Mucosa of descending colon (tissue), 3 donors: ENCODE results near the gene ZC3H15. TPM values are rescaled to one million over a fixed set of nuclear protein-coding genes. Genes with fewer than 3 reads are reported as not detected.

Source experiments
- ATAC-seq: fragments of 200-7000 bp; cut with Tn5 transposase; one replicate; pipeline ENCODE4 v1.9.1; 2020; ENCODE audit warnings: mild to moderate bottlenecking, moderate library complexity
- DNase-seq, 3 donors: peaks; one replicate each; pipeline ENCODE4 v3.0.0-alpha.2; 2020
- H3K36me3 ChIP-seq: fragments of 200-600 bp; one replicate; pipeline ENCODE4 v1.8.0; 2021; ENCODE audit warnings: low read depth, mild to moderate bottlenecking
- H3K4me1 ChIP-seq: fragments of 200-600 bp; one replicate; pipeline ENCODE4 v1.8.0; 2021; ENCODE audit warnings: low read depth, mild to moderate bottlenecking
- H3K4me3 ChIP-seq: fragments of 200-600 bp; one replicate; pipeline ENCODE4 v1.8.0; 2021; ENCODE audit warnings: mild to moderate bottlenecking
- H3K9me3 ChIP-seq: fragments of 200-600 bp; one replicate; pipeline ENCODE4 v1.8.0; 2021; ENCODE audit warnings: mild to moderate bottlenecking
- intact Hi-C, 2 donors: fragments of 100-400 bp; cut with DNase I in 1 of 2; cut with micrococcal nuclease in 1 of 2; formaldehyde crosslinking; loops; one replicate each; pipeline versions ENCODE4 v1.11.0 to v1.11.1; 2022; cut with DNase I, micrococcal nuclease
- total RNA-seq, 3 donors: library from RNA; stranded (reverse); fragmentation: NEBNext Ultra II Directional in 2 of 3; extraction: Animal tissue kit (Norgen Biotek cat#: 25700) in 2 of 3; gene quantifications; one replicate each; pipeline versions ENCODE4 v1.2.1 to v1.2.4, GENCODE V29; 2021 to 2023
- TF ChIP-seq, protein P1 (sequence below): fragments of 200-600 bp; IDR thresholded peaks from one replicate; pipeline ENCODE4 v1.8.0; 2022; ENCODE audit warnings: antibody characterized with exemption, mild to moderate bottlenecking
- donor health status: DM: no; HTN: no; CAD: no; lungs with moderate emphysema.
- donor health status: DM: no; HTN: no; CAD: no.
- donor health status: DM: no; HTN: yes; CAD: no.

ZC3H15 gene
- total RNA-seq, 3 donors from 2014 or later, result 46.5 to 54.6 (median 48.2) TPM

DNA sequence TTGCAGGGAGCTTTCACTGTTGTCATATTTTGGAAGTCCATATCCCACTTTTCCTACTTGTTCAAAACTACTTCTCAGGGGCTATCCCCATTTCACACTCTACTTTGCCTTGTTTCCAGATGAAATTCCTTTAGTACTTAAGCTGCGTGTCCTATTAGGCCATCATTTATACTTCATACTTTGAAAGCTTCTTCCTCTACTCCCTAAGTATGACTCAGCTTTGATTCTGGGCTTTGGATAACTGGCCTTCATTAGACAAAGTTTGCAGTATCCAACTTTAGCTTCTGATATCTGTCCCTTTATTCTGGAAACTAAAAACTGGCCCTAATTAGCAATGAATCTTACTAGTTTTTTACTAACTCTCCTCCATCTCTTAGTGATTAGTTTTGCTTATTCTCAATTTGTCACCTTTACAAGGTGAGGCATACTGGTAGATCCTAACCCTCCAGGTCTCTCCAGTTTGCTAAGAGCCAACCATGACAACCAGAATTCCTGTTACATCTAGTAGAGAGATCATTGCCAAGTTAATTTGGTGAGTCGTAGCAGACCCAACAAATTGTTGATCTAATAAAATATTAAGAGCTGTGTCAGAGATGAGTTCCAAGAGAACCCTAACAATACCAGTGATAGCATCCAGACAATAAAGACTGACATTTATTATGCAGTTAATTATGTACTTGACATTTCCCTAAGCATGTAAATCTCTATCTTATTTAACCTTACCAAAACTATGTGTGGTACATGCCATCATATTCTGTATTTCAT, 72.6 kb downstream of the ZC3H15 start:
- H3K4me3 ChIP-seq, result no peak overlapping the region
- no peak for DNase-seq
- no peaks in the 10 kb centered on the region for H3K4me1 ChIP-seq
- intact Hi-C loops, result no loop called here
- no peak for ATAC-seq
- no peaks in the 10 kb centered on the region for H3K9me3 ChIP-seq
- H3K36me3 ChIP-seq, result no peaks in the 10 kb centered on the region
- TF ChIP-seq, protein P1, sequence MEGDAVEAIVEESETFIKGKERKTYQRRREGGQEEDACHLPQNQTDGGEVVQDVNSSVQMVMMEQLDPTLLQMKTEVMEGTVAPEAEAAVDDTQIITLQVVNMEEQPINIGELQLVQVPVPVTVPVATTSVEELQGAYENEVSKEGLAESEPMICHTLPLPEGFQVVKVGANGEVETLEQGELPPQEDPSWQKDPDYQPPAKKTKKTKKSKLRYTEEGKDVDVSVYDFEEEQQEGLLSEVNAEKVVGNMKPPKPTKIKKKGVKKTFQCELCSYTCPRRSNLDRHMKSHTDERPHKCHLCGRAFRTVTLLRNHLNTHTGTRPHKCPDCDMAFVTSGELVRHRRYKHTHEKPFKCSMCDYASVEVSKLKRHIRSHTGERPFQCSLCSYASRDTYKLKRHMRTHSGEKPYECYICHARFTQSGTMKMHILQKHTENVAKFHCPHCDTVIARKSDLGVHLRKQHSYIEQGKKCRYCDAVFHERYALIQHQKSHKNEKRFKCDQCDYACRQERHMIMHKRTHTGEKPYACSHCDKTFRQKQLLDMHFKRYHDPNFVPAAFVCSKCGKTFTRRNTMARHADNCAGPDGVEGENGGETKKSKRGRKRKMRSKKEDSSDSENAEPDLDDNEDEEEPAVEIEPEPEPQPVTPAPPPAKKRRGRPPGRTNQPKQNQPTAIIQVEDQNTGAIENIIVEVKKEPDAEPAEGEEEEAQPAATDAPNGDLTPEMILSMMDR, result no peak

Other genes with a start within 250 kb of the ZC3H15 start
- gene ITGAV, start 103.8 kb downstream of the ZC3H15 start, total RNA-seq, result 10 to 100 TPM; 41.0 to 62.8 (median 47.2) TPM
- gene FAM171B, start 207.8 kb downstream of the ZC3H15 start, total RNA-seq, result 10 to 100 TPM in 1 of 3 donors, 1 to 10 TPM in 2; 1.3 to 11.7 (median 1.4) TPM